OCI-LY3 (cell line): Measurements from ENCODE around the gene PARP4.

Experiments used
- H2AFZ ChIP-seq: fragments of 200-600, 300-600 bp; shearing (Covaris generic); 2 replicates; pipeline ENCODE4 v1.6.0; 2014; ENCODE audit warnings: antibody characterized with exemption, low read depth, low read length
- H3K27ac ChIP-seq: fragments of 200-600, 300-600 bp; sonication (generic); 2 replicates; pipeline ENCODE4 v1.5.1; 2014; ENCODE audit warnings: mild to moderate bottlenecking, low read length, moderate library complexity, mixed read lengths
- H3K27me3 ChIP-seq: fragments of 200-600, 300-600 bp; sonication (generic); 2 replicates; pipeline ENCODE4 v1.6.1; 2014; ENCODE audit warnings: low read depth, low read length, mixed read lengths
- H3K36me3 ChIP-seq: fragments of 200-600, 300-600 bp; sonication (generic); replicated peaks from 2 replicates; pipeline ENCODE3; 2014; ENCODE audit warnings: low read depth, low read length, mixed read lengths
- H3K4me1 ChIP-seq: fragments of 300-600, 200-600 bp; sonication (generic); 2 replicates; pipeline ENCODE4 v1.6.1; 2014; ENCODE audit warnings: low read length, mixed read lengths
- H3K4me2 ChIP-seq: fragments of 200-600, 300-600 bp; sonication (generic); 2 replicates; pipeline ENCODE4 v1.6.1; 2014; ENCODE audit warnings: low read length, mixed read lengths
- H3K4me3 ChIP-seq: fragments of 300-600, 200-600 bp; sonication (generic); 2 replicates; pipeline ENCODE4 v1.5.1; 2014; ENCODE audit warnings: antibody characterized with exemption, mild to moderate bottlenecking, low read length, moderate library complexity
- H3K79me2 ChIP-seq: fragments of 300-600, 200-600 bp; shearing (Covaris generic); 2 replicates; pipeline ENCODE4 v1.6.1; 2014; ENCODE audit warnings: mild to moderate bottlenecking, low read length, mixed read lengths
- H3K9ac ChIP-seq: fragments of 300-600, 200-600 bp; shearing (Covaris generic); 2 replicates; pipeline ENCODE4 v1.6.0; 2014; ENCODE audit warnings: mild to moderate bottlenecking, low read length, moderate library complexity
- H3K9me3 ChIP-seq: fragments of 200-600, 300-600 bp; shearing (Covaris generic); 2 replicates; pipeline ENCODE4 v1.6.1; 2014; ENCODE audit warnings: low read length, mixed read lengths; ENCODE audit not compliant: insufficient read depth
- H4K20me1 ChIP-seq: fragments of 200-600, 300-600 bp; sonication (generic); 2 replicates; pipeline ENCODE4 v1.6.1; 2016; ENCODE audit warnings: low read length, mixed read lengths; ENCODE audit not compliant: insufficient read depth
- EZH2phosphoT487 ChIP-seq: fragments of 200-600 bp; shearing (Covaris generic); IDR thresholded peaks from 2 replicates; pipeline ENCODE4 v1.6.1; 2018; ENCODE audit warnings: antibody characterized with exemption, mixed run types, low read depth
- TF ChIP-seq, protein P1 (sequence below): fragments of 200-600, 300-600 bp; sonication (generic); IDR thresholded peaks from 2 replicates; pipeline ENCODE4 v1.5.1; 2014; ENCODE audit warnings: antibody characterized with exemption, low read length, low read depth

PARP4 gene

DNA sequence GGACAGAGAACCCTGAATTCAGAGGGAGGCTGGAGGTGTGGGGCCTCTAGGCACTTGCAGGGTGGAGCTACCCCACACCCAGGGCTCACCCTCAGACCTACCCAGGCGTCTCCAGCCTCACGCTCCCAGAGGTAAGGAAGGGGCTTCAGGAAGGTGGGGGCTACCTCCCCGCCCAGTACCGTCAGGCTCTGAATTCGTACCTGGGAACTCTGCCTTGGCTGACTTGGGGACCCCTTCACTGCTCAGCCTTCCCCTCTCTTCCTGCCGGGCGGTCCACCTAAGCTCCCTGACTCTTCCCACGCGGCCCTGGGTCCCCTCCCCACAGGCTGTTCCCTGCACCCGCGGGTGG, 28.5 kb upstream of the PARP4 start:
- no peak overlapping the region for H3K4me2 ChIP-seq
- no peaks in the 10 kb centered on the region for H3K9me3 ChIP-seq
- H3K27me3 ChIP-seq, result peaks cover 5% of the 10 kb centered on the region
- H4K20me1 ChIP-seq, result no peaks in the 10 kb centered on the region
- no peak overlapping the region for H2AFZ ChIP-seq
- H3K4me3 ChIP-seq, result no peak overlapping the region
- no peaks in the 10 kb centered on the region for H3K4me1 ChIP-seq
- H3K9ac ChIP-seq, result no peak overlapping the region
- H3K27ac ChIP-seq, result no peak overlapping the region
- TF ChIP-seq EZH2phosphoT487, result no peak
- TF ChIP-seq, protein P1, sequence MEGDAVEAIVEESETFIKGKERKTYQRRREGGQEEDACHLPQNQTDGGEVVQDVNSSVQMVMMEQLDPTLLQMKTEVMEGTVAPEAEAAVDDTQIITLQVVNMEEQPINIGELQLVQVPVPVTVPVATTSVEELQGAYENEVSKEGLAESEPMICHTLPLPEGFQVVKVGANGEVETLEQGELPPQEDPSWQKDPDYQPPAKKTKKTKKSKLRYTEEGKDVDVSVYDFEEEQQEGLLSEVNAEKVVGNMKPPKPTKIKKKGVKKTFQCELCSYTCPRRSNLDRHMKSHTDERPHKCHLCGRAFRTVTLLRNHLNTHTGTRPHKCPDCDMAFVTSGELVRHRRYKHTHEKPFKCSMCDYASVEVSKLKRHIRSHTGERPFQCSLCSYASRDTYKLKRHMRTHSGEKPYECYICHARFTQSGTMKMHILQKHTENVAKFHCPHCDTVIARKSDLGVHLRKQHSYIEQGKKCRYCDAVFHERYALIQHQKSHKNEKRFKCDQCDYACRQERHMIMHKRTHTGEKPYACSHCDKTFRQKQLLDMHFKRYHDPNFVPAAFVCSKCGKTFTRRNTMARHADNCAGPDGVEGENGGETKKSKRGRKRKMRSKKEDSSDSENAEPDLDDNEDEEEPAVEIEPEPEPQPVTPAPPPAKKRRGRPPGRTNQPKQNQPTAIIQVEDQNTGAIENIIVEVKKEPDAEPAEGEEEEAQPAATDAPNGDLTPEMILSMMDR, result no peak
- H3K36me3 ChIP-seq, result no peaks in the 10 kb centered on the region
- H3K79me2 ChIP-seq, result no peaks in the 10 kb centered on the region

DNA sequence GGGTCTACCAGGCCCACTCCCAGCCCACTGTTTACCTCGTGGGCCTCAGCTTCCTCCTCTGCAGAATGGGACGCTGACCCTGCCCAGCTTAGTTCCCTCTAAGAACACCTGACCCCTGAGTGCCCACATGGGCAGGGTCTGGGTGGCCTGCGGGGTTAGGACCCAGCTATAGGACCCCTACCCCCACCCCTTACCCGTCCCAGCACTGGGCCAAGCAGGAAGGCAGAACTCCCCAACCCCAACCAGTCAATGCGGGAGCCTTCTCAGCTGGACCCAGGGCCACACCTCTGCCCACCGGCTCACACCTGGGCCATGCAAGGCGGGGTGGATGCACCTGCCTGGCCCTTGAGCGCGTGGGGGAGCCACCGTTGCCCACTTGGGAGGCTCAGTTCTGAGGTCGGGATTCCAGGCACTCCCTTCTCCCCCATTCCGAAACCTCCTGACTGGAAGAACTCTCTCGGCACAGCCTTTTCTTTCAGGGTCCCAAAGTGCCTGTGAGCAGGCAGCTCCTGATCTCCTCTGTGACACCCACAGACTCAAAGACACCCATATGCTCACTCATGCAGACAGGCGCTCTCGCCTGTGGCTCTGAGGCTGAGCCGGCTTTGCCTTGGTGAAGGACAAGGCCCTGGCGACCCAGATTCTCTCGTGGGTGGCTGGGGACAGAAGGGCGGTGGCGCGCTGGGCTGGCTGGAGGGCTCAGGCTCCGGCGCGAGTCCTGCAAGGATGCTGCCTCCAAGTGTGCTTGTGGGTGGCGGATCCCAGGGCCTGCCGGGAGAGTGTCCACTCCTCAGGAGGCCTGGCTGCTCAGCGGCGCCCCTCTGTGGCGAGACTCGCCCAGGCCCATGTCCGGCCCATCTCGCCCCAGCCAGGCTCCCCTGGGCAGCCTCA, 27.9 kb upstream of the PARP4 start:
- no peaks in the 10 kb centered on the region for H3K36me3 ChIP-seq
- H3K4me1 ChIP-seq, result no peaks in the 10 kb centered on the region
- TF ChIP-seq, protein P1, result no peak
- TF ChIP-seq EZH2phosphoT487, result no peak

DNA sequence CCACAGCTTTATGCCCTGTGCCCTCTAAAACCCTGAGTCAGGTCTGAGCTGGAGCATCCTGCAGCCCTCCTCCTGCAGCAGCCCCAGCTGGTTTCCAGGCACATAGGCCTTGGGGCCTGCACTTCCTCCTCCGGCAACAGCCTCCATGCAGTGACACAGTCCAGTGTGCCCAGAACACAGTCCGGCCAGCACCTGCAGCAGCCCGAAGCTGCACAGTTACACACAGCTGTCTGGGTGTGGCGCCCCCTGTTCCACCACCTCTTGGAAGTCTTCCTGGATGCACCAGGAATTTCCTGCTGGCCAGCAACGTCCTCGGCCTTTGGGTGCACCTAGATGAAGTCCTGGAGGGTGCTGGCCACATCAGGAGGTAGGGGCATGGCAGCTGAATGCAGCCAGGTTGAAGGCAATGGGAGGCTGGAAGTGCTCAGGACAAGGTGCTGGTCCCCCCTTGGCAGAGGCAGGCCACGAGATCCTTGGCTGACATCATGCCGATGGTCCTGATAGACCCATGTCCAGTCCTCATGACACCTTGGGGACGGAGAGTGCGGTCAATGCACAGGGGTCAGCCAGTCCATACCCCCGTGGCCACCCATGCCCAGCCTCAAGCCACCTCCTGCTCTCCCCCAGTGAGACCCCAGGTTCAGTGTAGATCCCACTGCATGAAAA, 27.1 kb upstream of the PARP4 start:
- H3K9me3 ChIP-seq, result no peaks in the 10 kb centered on the region
- no peaks in the 10 kb centered on the region for H3K4me1 ChIP-seq
- no peak overlapping the region for H3K4me2 ChIP-seq
- no peaks in the 10 kb centered on the region for H3K79me2 ChIP-seq
- H4K20me1 ChIP-seq, result no peaks in the 10 kb centered on the region
- no peak overlapping the region for H3K27ac ChIP-seq
- H2AFZ ChIP-seq, result no peak overlapping the region
- no peak for TF ChIP-seq EZH2phosphoT487
- TF ChIP-seq, protein P1, result no peak
- H3K36me3 ChIP-seq, result no peaks in the 10 kb centered on the region
- H3K27me3 ChIP-seq, result peaks cover 13% of the 10 kb centered on the region
- no peak overlapping the region for H3K9ac ChIP-seq
- H3K4me3 ChIP-seq, result no peak overlapping the region

More for the DNA sequence above, 27.9 kb upstream of the PARP4 start:
- no peak overlapping the region for H3K27ac ChIP-seq
- no peaks in the 10 kb centered on the region for H3K79me2 ChIP-seq
- H3K27me3 ChIP-seq, result peaks cover 11% of the 10 kb centered on the region
- no peaks in the 10 kb centered on the region for H4K20me1 ChIP-seq
- no peak overlapping the region for H2AFZ ChIP-seq
- no peaks in the 10 kb centered on the region for H3K9me3 ChIP-seq
- H3K9ac ChIP-seq, result no peak overlapping the region
- no peak overlapping the region for H3K4me3 ChIP-seq
- H3K4me2 ChIP-seq, result no peak overlapping the region

DNA sequence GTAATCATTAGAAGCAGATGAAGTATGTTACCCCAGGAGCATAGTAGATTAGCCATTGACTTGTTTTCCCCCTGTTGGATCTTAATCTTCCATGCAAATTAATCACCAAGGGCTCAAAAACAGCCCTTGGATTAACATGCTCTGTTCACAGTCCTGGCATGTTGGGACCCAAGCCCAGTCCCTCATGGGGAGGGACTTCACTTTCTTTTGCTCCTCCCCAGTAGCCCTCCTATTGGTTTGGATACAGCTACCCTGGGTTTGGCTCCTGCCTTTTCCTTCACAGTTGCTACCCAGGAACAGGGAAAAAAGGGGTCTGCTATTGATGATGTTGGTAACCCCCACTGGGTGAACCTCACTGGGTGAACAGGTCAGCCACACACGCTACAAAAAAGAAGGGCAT, 16.9 kb upstream of the PARP4 start:
- Histone ChIP-seq H3K79me2 (no peaks in the 10 kb centered on the region), H3K4me1 (no peaks in the 10 kb centered on the region)
- TF ChIP-seq, protein P1, result no peak
- TF ChIP-seq EZH2phosphoT487, result no peak

More for the DNA sequence above, 16.9 kb upstream of the PARP4 start:
- Histone ChIP-seq H3K4me3 (no peak overlapping the region), H3K9me3 (no peaks in the 10 kb centered on the region), H3K4me2 (no peak overlapping the region), H2AFZ (no peak overlapping the region), H3K27me3 (peaks cover 26% of the 10 kb centered on the region), H3K9ac (no peak overlapping the region), H3K27ac (no peak overlapping the region), H3K36me3 (no peaks in the 10 kb centered on the region), H4K20me1 (no peaks in the 10 kb centered on the region)
